Pericardium fibroblast (primary cell): ENCODE results near the gene ATP6V0E2. TPM values are rescaled to one million over a fixed set of nuclear protein-coding genes. Genes with fewer than 3 reads are reported as not detected.

Experiments used
- total RNA-seq: library from RNA; depleted of rRNA; stranded (reverse); fragments of >200 nt; gene quantifications from 2 replicates; pipeline ENCODE4 v1.2.3, GENCODE V29; 2015

ATP6V0E2 gene
- 3.4 and 7.3 TPM in 2 replicates for total RNA-seq

GRCh38 chr7:149873074-149873969 lies at the start of gene ATP6V0E2:
ATP6V0E2 (plus strand) TSS chr7:149873969; CDS start chr7:149874066, 97 bp downstream.

GRCh38 chr7:149838224-149838991 lies 35.4 kb upstream of the ATP6V0E2 start, which contains the start of gene ZNF862:
ZNF862 (plus strand) TSS chr7:149838375; CDS start chr7:149838612, 237 bp downstream.

Other genes starting within 250 kb of the ATP6V0E2 start
- gene ZNF467, start 100.4 kb upstream of the ATP6V0E2 start, total RNA-seq: 9.3 and 14.0 TPM in 2 replicates
- gene ZNF862, start 35.6 kb upstream of the ATP6V0E2 start, total RNA-seq: 4.4 and 4.6 TPM in 2 replicates